ENCODE data around the gene VAC14. TPM values are rescaled to one million over a fixed set of nuclear protein-coding genes. Genes with fewer than 3 reads are reported as not detected.

VAC14 gene
- total RNA-seq, 4 donors from 2014 or later, result 23.5 to 44.1 (median 29.8) TPM

- Histone ChIP-seq H3K27ac (peak overlapping the region; percentile 69 to 98 (median 96)), H3K4me3 (no peak overlapping the region), H3K36me3 (peaks cover 0 to 9% of the 10 kb centered on the region in 2 donors), H3K4me1 (peaks cover 12 to 98% (median 62%) of the 10 kb centered on the region in 3 donors), H3K9me3 (no peaks in the 10 kb centered on the region), H3K27me3 (no peaks in the 10 kb centered on the region)
- ATAC-seq, result no peak
- TF ChIP-seq EP300 (IDR thresholded peaks at IDR 0.05) (no peak), CTCF (IDR thresholded peaks at IDR 0.05) (no peak), POLR2AphosphoS5 (IDR thresholded peaks at IDR 0.05) (no peak), POLR2A (IDR thresholded peaks at IDR 0.05) (no peak)
- WGBS, 2 donors (ENCODE audit: low coverage in 1 of 2), result 77 to 88% methylated on average over 7 of the region's 9 CpGs
Observed at GRCh38 chr16:70701596-70701995, 99.4 kb downstream of the VAC14 start.

GRCh38 chr16:70701036-70701435, 99.9 kb downstream of the VAC14 start:
- no peaks in the 10 kb centered on the region for H3K27me3 ChIP-seq
- no peak for TF ChIP-seq CTCF (IDR thresholded peaks at IDR 0.05)
- no peak for TF ChIP-seq POLR2AphosphoS5 (IDR thresholded peaks at IDR 0.05)
- no peak for TF ChIP-seq POLR2A (IDR thresholded peaks at IDR 0.05)
- TF ChIP-seq EP300 (IDR thresholded peaks at IDR 0.05), result no peak
- no peak for ATAC-seq
- H3K36me3 ChIP-seq, result peaks cover 0 to 9% of the 10 kb centered on the region in 2 donors
- H3K9me3 ChIP-seq, result no peaks in the 10 kb centered on the region
- H3K4me3 ChIP-seq, result no peak overlapping the region
- 75 to 84% methylated on average over 2 of the region's 3 CpGs for WGBS, 2 donors (ENCODE audit: low coverage in 1 of 2)
- H3K4me1 ChIP-seq, result peaks cover 12 to 98% (median 59%) of the 10 kb centered on the region in 3 donors
- H3K27ac ChIP-seq, result peak overlapping the region; percentile 69 to 98 (median 96)

- no peaks in the 10 kb centered on the region for H3K9me3 ChIP-seq
- no peak for ATAC-seq
- H3K4me1 ChIP-seq, result peaks cover 12 to 98% (median 64%) of the 10 kb centered on the region in 3 donors
- peak overlapping the region; percentile 69 to 98 (median 96) for H3K27ac ChIP-seq
- WGBS, 2 donors (ENCODE audit: low coverage in 1 of 2), result 56% methylated on average over 4 of the region's 30 CpGs; no CpG with 5 or more reads in 1 of the 2 donors
- no peak overlapping the region for H3K4me3 ChIP-seq
- TF ChIP-seq POLR2AphosphoS5 (IDR thresholded peaks at IDR 0.05) (peak; percentile 18), POLR2A (IDR thresholded peaks at IDR 0.05) (no peak), CTCF (IDR thresholded peaks at IDR 0.05) (peak in 1 of 4 experiments; percentile 15), EP300 (IDR thresholded peaks at IDR 0.05) (no peak)
- H3K27me3 ChIP-seq, result no peaks in the 10 kb centered on the region
- peaks cover 0 to 9% of the 10 kb centered on the region in 2 donors for H3K36me3 ChIP-seq
Observed at GRCh38 chr16:70700101-70701020, 100.6 kb downstream of the VAC14 start.

- Histone ChIP-seq H3K9me3 (no peaks in the 10 kb centered on the region), H3K4me1 (peaks cover 12 to 98% (median 66%) of the 10 kb centered on the region in 3 donors), H3K36me3 (peaks cover 0 to 9% of the 10 kb centered on the region in 2 donors), H3K4me3 (no peak overlapping the region), H3K27ac (peak overlapping the region in 3 of 4 donors; percentile 95 to 98 (median 97)), H3K27me3 (no peaks in the 10 kb centered on the region)
- TF ChIP-seq CTCF (IDR thresholded peaks at IDR 0.05) (no peak), EP300 (IDR thresholded peaks at IDR 0.05) (no peak), POLR2AphosphoS5 (IDR thresholded peaks at IDR 0.05) (no peak), POLR2A (IDR thresholded peaks at IDR 0.05) (no peak)
- ATAC-seq, result no peak
- WGBS, 2 donors (ENCODE audit: low coverage in 1 of 2), result no CpG with 5 or more reads among the region's 17 CpGs
Observed at GRCh38 chr16:70699696-70700095, 101.3 kb downstream of the VAC14 start.
